Measurements from ENCODE around the gene VKORC1L1. TPM values are rescaled to one million over a fixed set of nuclear protein-coding genes. Genes with fewer than 3 reads are reported as not detected.
A peak's percentile ranks its signal among the peaks of the same experiment; 100 is the strongest.
"Not testable (repeated sequence)": the region's sequence is repeated elsewhere in the genome, so short reads cannot be mapped to it uniquely, and the experiment has no call there.

VKORC1L1 gene
- total RNA-seq, 1 experiment from 2014 or later: 23.6 TPM

GRCh38 chr7:65981965-65982792 is 109.3 kb downstream of the VKORC1L1 start, which contains the start of gene GUSB:
Gene GUSB, minus strand, starts transcription at chr7:65982213. Its CDS starts 30 bp downstream, at chr7:65982183.
- Histone ChIP-seq H3K9me3 (ENCODE audit: low read length) (no peaks in the 10 kb centered on the region), H3K27me3 (ENCODE audit: low read length) (no peaks in the 10 kb centered on the region), H3K27ac (ENCODE audit: low read length) (no peak within 1 kb of the TSS; the same call in 1 of the 2 replicates), H3K36me3 (ENCODE audit: insufficient read depth, low read length) (no peaks in the 10 kb centered on the region), H3K79me2 (ENCODE audit: low read length) (peaks cover 32% of the 10 kb centered on the region), H4K20me1 (ENCODE audit: insufficient read depth, low read depth, low read length) (0 out of 2 replicates have a peak, but pooled peaks cover 3% of the 10 kb centered on the region), H3K4me3 (ENCODE audit: low read length) (peak within 1 kb of the TSS; percentile 92), H3K4me1 (ENCODE audit: low read length) (peaks cover 16% of the 10 kb centered on the region), H3K4me2 (ENCODE audit: low read depth, low read length, poor library complexity, severe bottlenecking) (peak within 1 kb of the TSS; percentile 66), H3K9ac (ENCODE audit: low read length) (peak within 1 kb of the TSS; percentile 95), H2AFZ (ENCODE audit: low read length) (peak within 1 kb of the TSS; percentile 97), H3K9me2 (replicated peaks; ENCODE audit: insufficient read depth, low read length) (no peaks in the 10 kb centered on the region)
- DNase-seq: peak; percentile 97

DNA sequence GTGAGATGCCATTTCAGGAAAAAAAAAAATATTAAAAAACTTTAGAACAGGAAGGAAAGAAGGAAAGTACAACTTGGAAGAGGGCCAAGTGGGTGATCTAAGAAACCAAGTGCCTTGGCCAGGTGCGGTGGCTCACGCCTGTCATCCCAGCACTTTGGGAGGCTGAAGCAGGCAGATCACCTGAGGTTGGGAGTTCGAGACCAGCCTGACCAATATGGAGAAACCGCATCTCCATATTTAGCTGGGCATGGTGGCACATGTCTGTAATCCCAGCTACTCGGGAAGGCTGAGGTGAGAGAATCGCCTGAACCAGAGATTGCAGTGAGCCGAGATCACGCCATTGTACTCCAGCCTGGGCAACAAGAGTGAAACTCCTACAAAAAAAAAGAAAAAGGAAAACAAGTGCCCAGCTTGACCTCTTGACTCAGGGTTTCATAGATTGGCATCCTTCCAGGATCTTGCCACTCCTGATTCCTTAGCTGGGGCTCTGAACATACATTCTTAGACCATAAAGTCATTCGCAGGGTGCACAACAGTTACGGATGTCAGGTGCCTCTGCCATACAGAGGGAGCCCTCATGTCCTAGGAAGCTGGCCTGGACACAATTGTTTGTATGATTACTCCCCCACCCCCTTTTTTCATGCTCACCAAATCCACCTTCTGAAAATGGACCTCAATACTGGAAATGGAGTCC is 111.2 kb downstream of the VKORC1L1 start:
- Histone ChIP-seq H3K4me1 (ENCODE audit: low read length) (peaks cover 16% of the 10 kb centered on the region), H3K79me2 (ENCODE audit: low read length) (peaks cover 28% of the 10 kb centered on the region), H3K9ac (ENCODE audit: low read length) (no peak overlapping the region), H3K9me3 (ENCODE audit: low read length) (no peaks in the 10 kb centered on the region), H3K36me3 (ENCODE audit: insufficient read depth, low read length) (no peaks in the 10 kb centered on the region), H4K20me1 (ENCODE audit: insufficient read depth, low read depth, low read length) (0 out of 2 replicates have a peak, but pooled peaks cover 3% of the 10 kb centered on the region), H2AFZ (ENCODE audit: low read length) (no peak overlapping the region), H3K4me2 (ENCODE audit: low read depth, low read length, poor library complexity, severe bottlenecking) (no peak overlapping the region), H3K27me3 (ENCODE audit: low read length) (no peaks in the 10 kb centered on the region), H3K9me2 (replicated peaks; ENCODE audit: insufficient read depth, low read length) (no peaks in the 10 kb centered on the region), H3K27ac (ENCODE audit: low read length) (no peak overlapping the region), H3K4me3 (ENCODE audit: low read length) (no peak overlapping the region)
- no peak for DNase-seq

DNA sequence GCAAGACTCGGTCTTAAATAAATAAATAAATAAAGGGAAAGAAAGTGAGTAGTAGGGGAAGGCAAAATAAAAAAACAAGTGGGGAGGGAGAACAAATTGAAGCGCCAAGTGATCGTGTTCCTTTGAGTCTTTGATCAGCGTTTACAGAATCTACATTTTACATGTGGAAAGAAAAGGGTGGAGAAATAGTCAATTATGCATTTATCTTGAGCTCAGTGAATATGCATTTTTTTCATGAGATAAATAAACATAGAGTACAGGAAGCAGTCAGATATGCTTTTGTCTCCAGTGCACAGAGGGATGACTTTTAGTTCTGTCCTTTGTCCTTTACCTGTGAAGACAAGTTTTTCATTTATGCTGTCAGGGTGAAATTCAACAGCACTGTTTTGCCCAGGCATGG is 115.2 kb downstream of the VKORC1L1 start:
- DNase-seq: no peak

DNA sequence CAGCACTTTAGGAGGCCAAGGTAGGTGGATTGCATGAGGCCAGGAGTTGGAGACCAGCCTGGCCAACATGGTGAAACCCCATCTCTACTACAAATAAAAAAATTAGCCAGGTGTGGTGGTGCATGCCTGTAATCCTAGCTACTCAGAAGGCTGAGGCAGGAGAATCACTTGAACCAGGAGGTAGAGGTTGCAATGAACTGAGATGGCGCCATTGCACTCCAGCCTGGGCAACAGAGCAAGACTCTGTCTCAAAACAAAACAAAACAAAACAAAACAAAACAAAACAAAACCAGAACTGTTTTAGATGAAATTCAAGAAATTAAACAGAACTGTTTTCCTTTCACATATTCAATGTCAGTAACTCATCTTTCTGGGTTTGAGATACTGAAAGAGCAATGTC is 115.6 kb downstream of the VKORC1L1 start:
- H3K27me3 ChIP-seq (ENCODE audit: low read length); H3K4me1 ChIP-seq (ENCODE audit: low read length); H3K9ac ChIP-seq (ENCODE audit: low read length); H3K27ac ChIP-seq (ENCODE audit: low read length); H3K9me3 ChIP-seq (ENCODE audit: low read length); DNase-seq; H4K20me1 ChIP-seq (ENCODE audit: insufficient read depth, low read depth, low read length); H2AFZ ChIP-seq (ENCODE audit: low read length); H3K36me3 ChIP-seq (ENCODE audit: insufficient read depth, low read length); H3K4me2 ChIP-seq (ENCODE audit: low read depth, low read length, poor library complexity, severe bottlenecking); H3K79me2 ChIP-seq (ENCODE audit: low read length); H3K9me2 ChIP-seq (replicated peaks; ENCODE audit: insufficient read depth, low read length); H3K4me3 ChIP-seq (ENCODE audit: low read length): not testable (repeated sequence)

More for the DNA sequence above, 115.2 kb downstream of the VKORC1L1 start:
- Histone ChIP-seq H3K79me2 (ENCODE audit: low read length) (no peaks in the 10 kb centered on the region), H2AFZ (ENCODE audit: low read length) (no peak overlapping the region), H3K9ac (ENCODE audit: low read length) (no peak overlapping the region), H3K4me2 (ENCODE audit: low read depth, low read length, poor library complexity, severe bottlenecking) (no peak overlapping the region), H3K4me3 (ENCODE audit: low read length) (no peak overlapping the region), H3K4me1 (ENCODE audit: low read length) (no peaks in the 10 kb centered on the region), H3K27me3 (ENCODE audit: low read length) (no peaks in the 10 kb centered on the region), H4K20me1 (ENCODE audit: insufficient read depth, low read depth, low read length) (no peaks in the 10 kb centered on the region), H3K9me2 (replicated peaks; ENCODE audit: insufficient read depth, low read length) (no peaks in the 10 kb centered on the region), H3K36me3 (ENCODE audit: insufficient read depth, low read length) (no peaks in the 10 kb centered on the region), H3K27ac (ENCODE audit: low read length) (no peak overlapping the region), H3K9me3 (ENCODE audit: low read length) (no peaks in the 10 kb centered on the region)

DNA sequence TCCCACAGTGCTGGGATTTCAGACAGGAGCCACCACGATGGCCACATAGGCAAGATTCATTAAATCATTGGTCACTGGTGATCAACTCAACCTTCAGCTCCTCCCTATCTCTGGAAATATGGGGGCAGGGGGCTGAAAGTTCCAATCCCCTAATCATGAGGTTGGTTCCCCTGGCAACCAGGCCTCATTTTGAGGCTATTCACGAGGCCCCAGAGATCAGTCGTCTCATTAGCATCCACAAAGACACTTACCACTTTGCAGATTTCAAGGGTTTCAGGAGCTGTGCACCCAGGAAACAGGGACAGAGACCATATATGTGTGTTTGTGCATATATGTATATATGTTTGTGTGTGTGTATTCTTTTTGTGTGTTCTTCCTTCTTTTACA is 116.8 kb downstream of the VKORC1L1 start:
- H3K4me1 ChIP-seq (ENCODE audit: low read length): no peaks in the 10 kb centered on the region
- no peaks in the 10 kb centered on the region for H3K9me3 ChIP-seq (ENCODE audit: low read length)
- no peak overlapping the region for H3K27ac ChIP-seq (ENCODE audit: low read length)
- H3K27me3 ChIP-seq (ENCODE audit: low read length): no peaks in the 10 kb centered on the region
- no peak overlapping the region for H3K9ac ChIP-seq (ENCODE audit: low read length)
- no peak overlapping the region for H3K4me3 ChIP-seq (ENCODE audit: low read length)
- no peak overlapping the region for H2AFZ ChIP-seq (ENCODE audit: low read length)
- H3K36me3 ChIP-seq (ENCODE audit: insufficient read depth, low read length): no peaks in the 10 kb centered on the region
- H3K9me2 ChIP-seq (replicated peaks; ENCODE audit: insufficient read depth, low read length): no peaks in the 10 kb centered on the region
- no peak overlapping the region for H3K4me2 ChIP-seq (ENCODE audit: low read depth, low read length, poor library complexity, severe bottlenecking)
- H3K79me2 ChIP-seq (ENCODE audit: low read length): no peaks in the 10 kb centered on the region
- no peaks in the 10 kb centered on the region for H4K20me1 ChIP-seq (ENCODE audit: insufficient read depth, low read depth, low read length)
- no peak for DNase-seq

DNA sequence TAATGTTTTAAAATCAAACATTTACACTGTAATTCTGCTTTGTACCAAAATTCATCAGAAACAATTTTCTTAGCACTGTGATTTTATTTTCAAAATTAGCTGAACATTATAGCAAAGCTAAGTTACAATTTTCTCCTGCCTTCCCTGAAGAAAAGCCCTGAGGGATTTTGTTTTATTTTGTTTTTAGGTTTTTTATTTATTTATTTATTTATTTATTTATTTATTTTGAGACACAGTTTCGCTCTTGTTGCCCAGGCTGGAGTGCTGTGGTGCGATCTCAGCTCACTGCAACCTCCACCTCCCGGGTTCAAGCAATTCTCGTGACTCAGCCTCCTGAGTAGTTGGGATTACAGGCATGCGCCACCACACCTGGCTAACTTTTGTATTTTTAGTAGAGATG is 119.0 kb downstream of the VKORC1L1 start:
- not testable (repeated sequence) for H3K27ac ChIP-seq (ENCODE audit: low read length); H3K79me2 ChIP-seq (ENCODE audit: low read length); H3K9me2 ChIP-seq (replicated peaks; ENCODE audit: insufficient read depth, low read length); H4K20me1 ChIP-seq (ENCODE audit: insufficient read depth, low read depth, low read length); H3K9ac ChIP-seq (ENCODE audit: low read length); DNase-seq; H3K27me3 ChIP-seq (ENCODE audit: low read length); H3K4me2 ChIP-seq (ENCODE audit: low read depth, low read length, poor library complexity, severe bottlenecking); H2AFZ ChIP-seq (ENCODE audit: low read length); H3K4me3 ChIP-seq (ENCODE audit: low read length); H3K36me3 ChIP-seq (ENCODE audit: insufficient read depth, low read length); H3K4me1 ChIP-seq (ENCODE audit: low read length); H3K9me3 ChIP-seq (ENCODE audit: low read length)

- H3K4me3 ChIP-seq (ENCODE audit: low read length): no peak overlapping the region
- no peaks in the 10 kb centered on the region for H3K36me3 ChIP-seq (ENCODE audit: insufficient read depth, low read length)
- no peak overlapping the region for H3K27ac ChIP-seq (ENCODE audit: low read length)
- H3K9me3 ChIP-seq (ENCODE audit: low read length): no peaks in the 10 kb centered on the region
- DNase-seq: no peak
- no peaks in the 10 kb centered on the region for H4K20me1 ChIP-seq (ENCODE audit: insufficient read depth, low read depth, low read length)
- no peaks in the 10 kb centered on the region for H3K27me3 ChIP-seq (ENCODE audit: low read length)
- no peaks in the 10 kb centered on the region for H3K9me2 ChIP-seq (replicated peaks; ENCODE audit: insufficient read depth, low read length)
- no peaks in the 10 kb centered on the region for H3K4me1 ChIP-seq (ENCODE audit: low read length)
- no peak overlapping the region for H3K4me2 ChIP-seq (ENCODE audit: low read depth, low read length, poor library complexity, severe bottlenecking)
- H2AFZ ChIP-seq (ENCODE audit: low read length): no peak overlapping the region
- H3K79me2 ChIP-seq (ENCODE audit: low read length): no peaks in the 10 kb centered on the region
- no peak overlapping the region for H3K9ac ChIP-seq (ENCODE audit: low read length)
Observed at GRCh38 chr7:65992526-65992925, 119.7 kb downstream of the VKORC1L1 start.

- H3K9me3 ChIP-seq (ENCODE audit: low read length); H3K27ac ChIP-seq (ENCODE audit: low read length); H3K9ac ChIP-seq (ENCODE audit: low read length); H3K4me2 ChIP-seq (ENCODE audit: low read depth, low read length, poor library complexity, severe bottlenecking); H2AFZ ChIP-seq (ENCODE audit: low read length); H3K9me2 ChIP-seq (replicated peaks; ENCODE audit: insufficient read depth, low read length); H4K20me1 ChIP-seq (ENCODE audit: insufficient read depth, low read depth, low read length); H3K27me3 ChIP-seq (ENCODE audit: low read length); H3K4me1 ChIP-seq (ENCODE audit: low read length); H3K4me3 ChIP-seq (ENCODE audit: low read length); DNase-seq; H3K79me2 ChIP-seq (ENCODE audit: low read length); H3K36me3 ChIP-seq (ENCODE audit: insufficient read depth, low read length): not testable (repeated sequence)
Observed at GRCh38 chr7:65994984-65995383, 122.1 kb downstream of the VKORC1L1 start.
